Measurements from ENCODE around the gene RFLNA.

RFLNA gene

GRCh38 chr12:124352257-124352656, 57.4 kb downstream of the RFLNA start:
- H3K79me2 ChIP-seq (ENCODE audit: insufficient read depth, low read length): no peaks in the 10 kb centered on the region
- TF ChIP-seq EZH2phosphoT487 (IDR thresholded peaks at IDR 0.05; ENCODE audit: borderline replicate concordance) (no peak), CTCF (conservative IDR thresholded peaks at IDR 0.05; ENCODE audit: low read length) (no peak)
- no peaks in the 10 kb centered on the region for H3K4me1 ChIP-seq (ENCODE audit: insufficient read depth, low read length, poor library complexity, severe bottlenecking)
- H3K9me3 ChIP-seq (ENCODE audit: insufficient read depth, low read depth, low read length): no peaks in the 10 kb centered on the region
- H3K4me2 ChIP-seq (ENCODE audit: low read depth, low read length, poor library complexity, severe bottlenecking): no peak overlapping the region
- peaks cover 75% of the 10 kb centered on the region; the same call in 1 of the 2 replicates for H3K36me3 ChIP-seq (ENCODE audit: insufficient read depth, low read length)
- H3K9me2 ChIP-seq (replicated peaks; ENCODE audit: low read depth, low read length): no peaks in the 10 kb centered on the region
- no peaks in the 10 kb centered on the region for H3K27me3 ChIP-seq (ENCODE audit: insufficient read depth, low read length, poor library complexity, severe bottlenecking)
- no peaks in the 10 kb centered on the region for H4K20me1 ChIP-seq (ENCODE audit: insufficient read depth, low read length, poor library complexity, severe bottlenecking)
- H3K9ac ChIP-seq (ENCODE audit: low read depth, low read length, poor library complexity, severe bottlenecking): no peak overlapping the region
- H3K4me3 ChIP-seq (ENCODE audit: low read length, poor library complexity, severe bottlenecking): no peak overlapping the region
- H3F3A ChIP-seq (ENCODE audit: low read depth): no peaks in the 10 kb centered on the region
- no peak overlapping the region for H2AFZ ChIP-seq (ENCODE audit: low read length)

GRCh38 chr12:124352839-124353238, 57.9 kb downstream of the RFLNA start:
- Histone ChIP-seq H3K27me3 (ENCODE audit: insufficient read depth, low read length, poor library complexity, severe bottlenecking) (no peaks in the 10 kb centered on the region), H3K9ac (ENCODE audit: low read depth, low read length, poor library complexity, severe bottlenecking) (no peak overlapping the region), H3K79me2 (ENCODE audit: insufficient read depth, low read length) (no peaks in the 10 kb centered on the region), H3K4me2 (ENCODE audit: low read depth, low read length, poor library complexity, severe bottlenecking) (no peak overlapping the region), H3K36me3 (ENCODE audit: insufficient read depth, low read length) (peaks cover 75% of the 10 kb centered on the region; the same call in 1 of the 2 replicates), H3F3A (ENCODE audit: low read depth) (no peaks in the 10 kb centered on the region), H3K4me1 (ENCODE audit: insufficient read depth, low read length, poor library complexity, severe bottlenecking) (no peaks in the 10 kb centered on the region), H3K9me2 (replicated peaks; ENCODE audit: low read depth, low read length) (no peaks in the 10 kb centered on the region), H3K4me3 (ENCODE audit: low read length, poor library complexity, severe bottlenecking) (no peak overlapping the region), H3K9me3 (ENCODE audit: insufficient read depth, low read depth, low read length) (no peaks in the 10 kb centered on the region), H2AFZ (ENCODE audit: low read length) (no peak overlapping the region), H4K20me1 (ENCODE audit: insufficient read depth, low read length, poor library complexity, severe bottlenecking) (no peaks in the 10 kb centered on the region)
- TF ChIP-seq EZH2phosphoT487 (IDR thresholded peaks at IDR 0.05; ENCODE audit: borderline replicate concordance) (no peak), CTCF (conservative IDR thresholded peaks at IDR 0.05; ENCODE audit: low read length) (no peak)

- H3K9me2 ChIP-seq (replicated peaks; ENCODE audit: low read depth, low read length): no peaks in the 10 kb centered on the region
- no peaks in the 10 kb centered on the region for H3K79me2 ChIP-seq (ENCODE audit: insufficient read depth, low read length)
- no peak for TF ChIP-seq CTCF (conservative IDR thresholded peaks at IDR 0.05; ENCODE audit: low read length)
- no peak for TF ChIP-seq EZH2phosphoT487 (IDR thresholded peaks at IDR 0.05; ENCODE audit: borderline replicate concordance)
- no peaks in the 10 kb centered on the region for H3K9me3 ChIP-seq (ENCODE audit: insufficient read depth, low read depth, low read length)
- no peaks in the 10 kb centered on the region for H4K20me1 ChIP-seq (ENCODE audit: insufficient read depth, low read length, poor library complexity, severe bottlenecking)
- H3K9ac ChIP-seq (ENCODE audit: low read depth, low read length, poor library complexity, severe bottlenecking): no peak overlapping the region
- H3F3A ChIP-seq (ENCODE audit: low read depth): no peaks in the 10 kb centered on the region
- no peak overlapping the region for H3K4me2 ChIP-seq (ENCODE audit: low read depth, low read length, poor library complexity, severe bottlenecking)
- no peaks in the 10 kb centered on the region for H3K27me3 ChIP-seq (ENCODE audit: insufficient read depth, low read length, poor library complexity, severe bottlenecking)
- H2AFZ ChIP-seq (ENCODE audit: low read length): no peak overlapping the region
- H3K36me3 ChIP-seq (ENCODE audit: insufficient read depth, low read length): peaks cover 77% of the 10 kb centered on the region; the same call in 1 of the 2 replicates
- H3K4me3 ChIP-seq (ENCODE audit: low read length, poor library complexity, severe bottlenecking): no peak overlapping the region
- no peaks in the 10 kb centered on the region for H3K4me1 ChIP-seq (ENCODE audit: insufficient read depth, low read length, poor library complexity, severe bottlenecking)
Measured at GRCh38 chr12:124354400-124354799, 59.5 kb downstream of the RFLNA start.
